GM18526 (cell line): ENCODE results near the gene EID1.

Experiments used
- POLR2A ChIP-seq: IDR thresholded peaks from 3 replicates; pipeline ENCODE4 v1.6.1; 2011; ENCODE audit not compliant: insufficient read length; ENCODE audit errors: extremely low read depth

The EID1 gene

GRCh38 chr15:48890375-48890972 is 12.5 kb downstream of the EID1 start:
- TF ChIP-seq POLR2A = no peak

- no peak for TF ChIP-seq POLR2A
Measured at GRCh38 chr15:48891232-48891765, 13.4 kb downstream of the EID1 start.

- TF ChIP-seq POLR2A = no peak
Measured at GRCh38 chr15:48893311-48893710, 15.4 kb downstream of the EID1 start.

GRCh38 chr15:48896869-48897814 is 19.2 kb downstream of the EID1 start:
- TF ChIP-seq POLR2A = no peak

GRCh38 chr15:48898032-48898431 is 20.1 kb downstream of the EID1 start:
- TF ChIP-seq POLR2A = no peak

GRCh38 chr15:48898446-48898845 is 20.5 kb downstream of the EID1 start:
- no peak for TF ChIP-seq POLR2A

- TF ChIP-seq POLR2A = no peak
Measured at GRCh38 chr15:48899793-48900192, 21.9 kb downstream of the EID1 start.

GRCh38 chr15:48904758-48905157 is 26.8 kb downstream of the EID1 start:
- no peak for TF ChIP-seq POLR2A

- TF ChIP-seq POLR2A = no peak
Measured at GRCh38 chr15:48905216-48905615, 27.3 kb downstream of the EID1 start.

GRCh38 chr15:48905847-48906246 is 27.9 kb downstream of the EID1 start:
- TF ChIP-seq POLR2A = no peak

GRCh38 chr15:48913141-48913540 is 35.2 kb downstream of the EID1 start:
- no peak for TF ChIP-seq POLR2A

GRCh38 chr15:48914717-48915116 is 36.8 kb downstream of the EID1 start:
- TF ChIP-seq POLR2A = no peak

GRCh38 chr15:48915861-48916260 is 37.9 kb downstream of the EID1 start:
- no peak for TF ChIP-seq POLR2A

GRCh38 chr15:48916721-48917120 is 38.8 kb downstream of the EID1 start:
- no peak for TF ChIP-seq POLR2A

GRCh38 chr15:48922046-48922445 is 44.1 kb downstream of the EID1 start:
- TF ChIP-seq POLR2A = no peak
